HepG2 (cell line): ENCODE data around the gene TLCD1. TPM values are rescaled to one million over a fixed set of nuclear protein-coding genes. Genes with fewer than 3 reads are reported as not detected.

ENCODE experiments used
- ATAC-seq: fragments of 200-7000 bp; cut with Tn5 transposase; 3 replicates; pipeline ENCODE4 v1.9.1; 2020; ENCODE audit warnings: mild to moderate bottlenecking, moderate library complexity
- BruUV-seq: library from RNA; stranded (reverse); fragments of 400-500 nt; replicated peaks from 2 replicates; lab custom pipeline; 2021; lab: Mats Ljungman, UMichigan
- CTCF ChIA-PET: fragments of 300-600 bp; formaldehyde crosslinking; extraction: SDS; loops from one replicate; lab custom pipeline; 2021; ENCODE audit warnings: low total read pairs, inconsistent platforms, low intra/inter-chr PET ratio; lab: Yijun Ruan, JAX
- POLR2A ChIA-PET: fragments of 350-600 bp; sonication (Branson Sonifier 250); formaldehyde crosslinking; loops from one replicate; lab custom pipeline; 2020; ENCODE audit warnings: antibody characterized with exemption, inconsistent platforms; lab: Yijun Ruan, JAX
- DNase-seq: peaks from one replicate; pipeline ENCODE4 v3.0.0-alpha.2; 2015; ENCODE audit warnings: low spot score
- FAIRE-seq: peaks from 3 replicates; lab custom pipeline; 2011; peaks lifted over from hg19 to GRCh38; lab: Jason Lieb, UNC
- H2AFZ ChIP-seq: one replicate; pipeline ENCODE4 v1.6.1; 2011; ENCODE audit warnings: low read length, inconsistent platforms
- H3K27ac ChIP-seq: fragments of 300-600 bp; 3 replicates; pipeline ENCODE4 v1.8.0; 2011; ENCODE audit warnings: mixed run types, mild to moderate bottlenecking, mixed read lengths, low read length, inconsistent platforms; ENCODE audit not compliant: insufficient read depth; ENCODE audit errors: extremely low read length
- H3K27me3 ChIP-seq, 2 experiments: fragments of 200-600 bp in 1 of 2; 2 replicates in 1 of 2; 3 replicates in 1 of 2; pipeline versions ENCODE4 v1.6.0 to v1.8.0; 2011; ENCODE audit warnings: low read length in 2 of 2, mild to moderate bottlenecking in 2 of 2, moderate library complexity in 2 of 2, inconsistent platforms in 1 of 2; ENCODE audit not compliant: insufficient read depth in 2 of 2, control insufficient read depth in 1 of 2
- H3K36me3 ChIP-seq, 2 experiments: fragments of 200-600 bp in 1 of 2; replicated peaks in 1 of 2; 2 replicates in 1 of 2; 3 replicates in 1 of 2; pipeline versions ENCODE4 v1.5.1 to v1.8.0; 2011; ENCODE audit warnings: low read length in 2 of 2, inconsistent platforms in 1 of 2; ENCODE audit not compliant: insufficient read depth in 2 of 2, control insufficient read depth in 1 of 2
- H3K4me1 ChIP-seq: 2 replicates; pipeline ENCODE4 v1.5.1; 2012; ENCODE audit warnings: low read length, inconsistent platforms; ENCODE audit not compliant: insufficient read depth
- H3K4me2 ChIP-seq: 2 replicates; pipeline ENCODE4 v1.6.0; 2011; ENCODE audit warnings: low read depth, low read length, inconsistent platforms
- H3K4me3 ChIP-seq, 3 experiments: fragments of 200-600 bp in 1 of 3; sonication (generic), shearing (Covaris generic) in 1 of 3; replicated peaks in 1 of 3; 2 replicates each; pipeline ENCODE4 v1.5.1; 2011 to 2016; ENCODE audit warnings: low read length in 3 of 3, inconsistent platforms in 2 of 3, low read depth in 2 of 3, mild to moderate bottlenecking in 2 of 3, control low read depth in 1 of 3, mixed read lengths in 1 of 3; ENCODE audit not compliant: insufficient read depth in 1 of 3
- H3K79me2 ChIP-seq: one replicate; pipeline ENCODE4 v1.6.1; 2011; ENCODE audit warnings: low read length, inconsistent platforms; ENCODE audit not compliant: insufficient read depth
- H3K9ac ChIP-seq: 2 replicates; pipeline ENCODE4 v1.6.0; 2011; ENCODE audit warnings: mild to moderate bottlenecking, low read depth, low read length, inconsistent platforms; ENCODE audit not compliant: insufficient read depth
- H3K9me3 ChIP-seq: 2 replicates; pipeline ENCODE4 v1.5.1; 2012; ENCODE audit warnings: mild to moderate bottlenecking, low read length
- H4K20me1 ChIP-seq: 2 replicates; pipeline ENCODE4 v1.6.0; 2011; ENCODE audit warnings: inconsistent platforms, mild to moderate bottlenecking, low read length, moderate library complexity; ENCODE audit not compliant: insufficient read depth
- AGO2 ChIP-seq: fragments of 200-400 bp; formaldehyde crosslinking; optimal IDR thresholded peaks from 2 replicates; pipeline ENCODE3; 2017; ENCODE audit warnings: mild to moderate bottlenecking, low read depth, low read length, moderate library complexity
- HNRNPL ChIP-seq: fragments of 200-400 bp; formaldehyde crosslinking; IDR thresholded peaks from 2 replicates; pipeline ENCODE4 v1.6.1; 2017; ENCODE audit warnings: mild to moderate bottlenecking, low read depth, low read length
- HOXA7 ChIP-seq: sonication (generic); formaldehyde crosslinking; IDR thresholded peaks from 2 replicates; pipeline ENCODE4 v1.8.1; 2022; ENCODE audit warnings: mild to moderate bottlenecking, missing genetic modification reagents, moderate library complexity
- IKZF1 ChIP-seq: fragments of 450-650 bp; IDR thresholded peaks from 2 replicates; pipeline ENCODE4 v1.7.1; 2016
- JUND ChIP-seq: sonication (generic); formaldehyde crosslinking; IDR thresholded peaks from 2 replicates; pipeline ENCODE4 v1.8.0; 2022; ENCODE audit warnings: mild to moderate bottlenecking, missing genetic modification reagents
- MED13 ChIP-seq: sonication (generic); formaldehyde crosslinking; IDR thresholded peaks from 2 replicates; pipeline ENCODE4 v1.5.0; 2020; ENCODE audit warnings: missing genetic modification reagents
- ZNF605 ChIP-seq: sonication (generic); formaldehyde crosslinking; IDR thresholded peaks from 2 replicates; pipeline ENCODE4 v1.8.0; 2022; ENCODE audit warnings: mild to moderate bottlenecking, missing genetic modification reagents
- WGBS: methylation state at CpG from one replicate; pipeline ENCODE4 v1.1.6; 2017; ENCODE audit warnings: low lambda C conversion rate; 5-methylcytosine and 5-hydroxymethylcytosine counted together
- in situ Hi-C: cut with HindIII; loops from 2 replicates; pipeline ENCODE4 v1.10.0; 2017; ENCODE audit warnings: low pct_unique_long_range_greater_than_20kb; ENCODE audit not compliant: extremely low pct_ligation_motif_present
- intact Hi-C: fragments of 100-400 bp; cut with micrococcal nuclease; formaldehyde crosslinking; loops from one replicate; pipeline ENCODE4 v1.10.0; 2022; ENCODE audit not compliant: unreplicated experiment
- polyA plus RNA-seq, 8 experiments: library from polyadenylated mRNA; depleted of rRNA in 3 of 8; stranded (reverse) in 7 of 8; unstranded in 1 of 8; fragments of >200 nt; fragmentation: Illumina TruSeq in 4 of 8; extraction: Trizol in 4 of 8; gene quantifications; 2 replicates each; pipeline versions ENCODE4 v1.2.1 to v1.2.3, GENCODE V29; 2011 to 2016; ENCODE audit warnings: low read depth in 4 of 8, missing spikeins in 1 of 8, mixed read lengths in 1 of 8; ENCODE audit not compliant: insufficient read depth in 1 of 8
- total RNA-seq, 5 experiments: library from RNA; depleted of rRNA; stranded (reverse); fragments of >200 nt; fragmentation: Illumina TruSeq; extraction: Trizol; gene quantifications; 2 replicates each; pipeline ENCODE4 v1.2.3, GENCODE V29; 2016; ENCODE audit warnings: low read depth in 1 of 5
- TF ChIP-seq, protein P1 (sequence below): fragments of 450-650 bp; IDR thresholded peaks from 2 replicates; pipeline ENCODE4 v1.6.1; 2017
- TF ChIP-seq, protein P2 (sequence below): sonication (generic); formaldehyde crosslinking; IDR thresholded peaks from 2 replicates; pipeline ENCODE4 v1.4.0; 2020; ENCODE audit warnings: low read depth, mild to moderate bottlenecking, missing genetic modification reagents

TLCD1 gene
- total and polyA plus RNA-seq, 2 of the 13 experiments (the other 11 are each of a cell fraction or from before 2014, with no cell fraction given), result 14.9 to 19.6 TPM

DNA sequence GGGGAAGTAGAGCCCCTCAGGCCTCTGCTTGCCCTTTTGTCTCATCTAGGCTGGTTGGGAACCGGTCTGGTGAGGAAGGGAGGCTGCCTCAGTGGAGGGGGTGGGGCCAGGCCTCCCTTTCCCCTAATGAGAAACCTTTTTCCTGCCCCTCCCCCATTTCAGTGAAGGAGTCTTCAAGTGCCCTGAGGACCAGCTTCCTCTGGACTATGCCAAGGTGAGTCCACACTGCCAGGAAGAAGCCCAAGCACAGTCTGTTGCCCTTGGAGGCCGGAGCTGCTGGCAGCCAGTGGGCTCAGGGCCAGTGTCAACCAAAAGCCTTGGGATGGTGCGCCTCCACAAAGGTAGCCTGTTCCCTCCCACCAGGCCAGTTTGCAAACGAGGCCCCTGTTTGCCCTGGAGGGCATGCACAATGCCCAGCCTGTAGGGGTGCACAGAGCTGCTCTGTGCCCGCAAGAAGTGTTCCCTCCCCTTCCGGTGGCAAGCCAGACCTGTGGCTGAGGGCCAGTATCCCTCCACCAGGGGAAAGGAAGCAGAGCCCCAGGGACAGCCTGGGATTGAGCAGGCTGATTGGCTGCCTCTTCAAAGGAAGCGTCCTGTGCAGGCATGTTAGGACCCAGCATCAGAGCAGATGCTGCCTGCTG is 21.1 kb upstream of the TLCD1 start:
- H3K9me3 ChIP-seq, result no peaks in the 10 kb centered on the region
- in situ Hi-C loops, result loop anchor here (25.0 kb wide), 1 partner anchor 365 kb away; no protein-coding TSS in a partner anchor
- 0 out of 6 replicates have a peak overlapping the region, but pooled peaks of 1 of the 3 experiments have one; percentile 93 for H3K4me3 ChIP-seq
- no peak for FAIRE-seq
- TF ChIP-seq ZNF605 (no peak), HOXA7 (no peak), IKZF1 (no peak), HNRNPL (peak; percentile 97), AGO2 (peak; percentile 24), JUND (CRISPR knock-in tag) (no peak), MED13 (no peak)
- TF ChIP-seq, protein P1, sequence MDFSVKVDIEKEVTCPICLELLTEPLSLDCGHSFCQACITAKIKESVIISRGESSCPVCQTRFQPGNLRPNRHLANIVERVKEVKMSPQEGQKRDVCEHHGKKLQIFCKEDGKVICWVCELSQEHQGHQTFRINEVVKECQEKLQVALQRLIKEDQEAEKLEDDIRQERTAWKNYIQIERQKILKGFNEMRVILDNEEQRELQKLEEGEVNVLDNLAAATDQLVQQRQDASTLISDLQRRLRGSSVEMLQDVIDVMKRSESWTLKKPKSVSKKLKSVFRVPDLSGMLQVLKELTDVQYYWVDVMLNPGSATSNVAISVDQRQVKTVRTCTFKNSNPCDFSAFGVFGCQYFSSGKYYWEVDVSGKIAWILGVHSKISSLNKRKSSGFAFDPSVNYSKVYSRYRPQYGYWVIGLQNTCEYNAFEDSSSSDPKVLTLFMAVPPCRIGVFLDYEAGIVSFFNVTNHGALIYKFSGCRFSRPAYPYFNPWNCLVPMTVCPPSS, result no peak
- TF ChIP-seq, protein P2, sequence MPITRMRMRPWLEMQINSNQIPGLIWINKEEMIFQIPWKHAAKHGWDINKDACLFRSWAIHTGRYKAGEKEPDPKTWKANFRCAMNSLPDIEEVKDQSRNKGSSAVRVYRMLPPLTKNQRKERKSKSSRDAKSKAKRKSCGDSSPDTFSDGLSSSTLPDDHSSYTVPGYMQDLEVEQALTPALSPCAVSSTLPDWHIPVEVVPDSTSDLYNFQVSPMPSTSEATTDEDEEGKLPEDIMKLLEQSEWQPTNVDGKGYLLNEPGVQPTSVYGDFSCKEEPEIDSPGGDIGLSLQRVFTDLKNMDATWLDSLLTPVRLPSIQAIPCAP (CRISPR knock-in tag), result no peak
- TF ChIP-seq, all 625 proteins: peak for 2
- H4K20me1 ChIP-seq, result peaks cover 52% of the 10 kb centered on the region
- H3K36me3 ChIP-seq, result peaks cover 36 to 43% of the 10 kb centered on the region in 2 experiments
- CTCF ChIA-PET, result interaction anchor here (1.3 to 1.4 kb wide), 2 partner anchors 20 to 100 kb away, joined by 4 read pairs; no protein-coding TSS in a partner anchor
- peaks cover 60% of the 10 kb centered on the region for H3K4me1 ChIP-seq
- ATAC-seq (no peak), DNase-seq (no peak)
- POLR2A ChIA-PET, result interaction anchor here (12.3 kb wide), 1 partner anchor 20 kb away, joined by 590 read pairs; the partner anchor contains the start of genes NEK8 and TLCD1
- H3K27ac ChIP-seq, result peak overlapping the region; percentile 95
- no peaks in the 10 kb centered on the region; a peak in 1 of 5 replicates for H3K27me3 ChIP-seq
- peaks cover 33% of the 10 kb centered on the region for H3K79me2 ChIP-seq
- BruUV-seq, result no TSS peak
- intact Hi-C loops, result no loop called here
- H3K4me2 ChIP-seq, result no peak overlapping the region; the same call in 1 of the 2 replicates
- no peak overlapping the region for H3K9ac ChIP-seq
- H2AFZ ChIP-seq, result no peak overlapping the region
- 95% methylated on average over 4 of the region's 7 CpGs for WGBS
